Stimulated activated CD8-positive, alpha-beta memory T cell treated with anti-CD3 and anti-CD28 coated beads, Interleukin-12 subunit alpha, Interleukin-12 subunit beta, amount 100 ng/mL, for 24 hours (primary cell): ENCODE measurements around the gene NCOR1.
"Not testable (repeated sequence)": the region's sequence is repeated elsewhere in the genome, so short reads cannot be mapped to it uniquely, and the experiment has no call there.

Experiments
- DNase-seq: peaks from one replicate; pipeline ENCODE4 v3.0.0-alpha.2; 2020; ENCODE audit errors: extremely low read depth

The NCOR1 gene

DNA sequence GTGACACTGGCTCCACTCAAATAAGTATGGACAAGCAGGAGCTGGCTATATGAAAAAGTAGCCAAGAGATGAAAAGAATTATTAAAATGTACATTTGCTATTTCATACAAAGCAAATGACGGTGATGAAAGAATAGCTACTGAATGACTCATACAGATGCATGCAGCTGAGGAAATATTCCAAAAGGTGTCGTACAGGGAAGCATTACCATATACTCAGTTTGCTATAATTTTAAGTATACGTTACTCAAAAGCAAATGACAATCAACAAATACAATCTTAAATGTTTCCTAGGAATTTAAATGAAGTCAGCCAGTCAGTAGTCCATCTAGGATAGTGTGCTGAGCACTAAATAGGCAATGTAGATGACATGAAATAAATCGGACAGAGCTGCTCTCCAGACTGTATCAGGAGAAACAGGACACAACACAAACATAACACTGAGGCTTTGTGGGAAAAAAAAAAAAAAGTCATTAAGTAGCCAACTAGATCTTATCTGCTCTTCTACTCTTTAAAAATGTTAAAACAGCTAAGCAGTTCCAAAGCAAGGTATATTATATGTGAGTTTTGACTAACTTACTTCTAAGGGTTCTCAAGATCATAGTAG, 65.0 kb downstream of the NCOR1 start:
- DNase-seq, result no peak

DNA sequence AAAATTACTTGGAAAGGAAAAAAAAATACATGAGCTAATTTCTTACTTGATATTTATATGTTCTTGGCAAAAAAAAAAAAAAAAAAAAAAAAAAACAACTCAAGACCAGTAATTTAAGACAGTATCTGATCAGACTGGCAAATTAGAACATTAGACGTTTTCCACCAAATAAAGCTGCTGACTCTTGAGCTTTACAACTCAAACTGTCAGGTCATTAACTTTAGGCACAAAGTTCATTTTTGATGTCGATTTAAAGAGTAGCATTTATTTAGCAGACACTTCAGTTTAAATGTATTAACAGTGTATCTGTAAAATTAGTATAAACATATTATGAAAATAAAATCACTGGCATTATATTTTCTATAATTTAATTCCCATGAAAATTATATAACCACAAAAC, 66.7 kb downstream of the NCOR1 start:
- no peak for DNase-seq

DNA sequence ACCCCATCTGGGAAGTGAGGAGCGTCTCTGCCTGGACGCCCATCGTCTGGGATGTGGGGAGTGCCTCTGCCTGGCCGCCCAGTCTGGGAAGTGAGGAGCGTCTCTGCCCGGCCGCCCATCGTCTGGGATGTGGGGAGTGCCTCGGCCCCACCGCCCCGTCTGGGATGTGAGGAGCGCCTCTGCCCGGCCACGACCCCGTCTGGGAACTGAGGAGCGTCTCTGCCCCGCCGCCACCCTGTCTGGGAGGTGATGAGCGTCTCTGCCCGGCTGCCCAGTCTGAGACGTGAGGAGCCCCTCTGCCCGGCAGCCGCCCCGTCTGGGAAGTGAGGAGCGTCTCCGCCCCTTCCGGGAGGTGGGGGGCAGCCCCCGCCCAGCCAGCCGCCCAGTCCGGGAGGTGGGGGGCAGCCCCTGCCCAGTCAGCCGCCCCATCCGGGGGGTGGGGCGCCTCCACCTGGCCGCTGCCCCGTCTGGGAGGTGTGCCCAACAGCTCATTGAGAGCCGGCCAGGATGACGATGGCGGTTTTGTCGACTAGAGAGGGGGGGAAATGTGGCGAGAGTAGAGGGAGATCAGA, 69.9 kb downstream of the NCOR1 start:
- DNase-seq, result not testable (repeated sequence)

DNA sequence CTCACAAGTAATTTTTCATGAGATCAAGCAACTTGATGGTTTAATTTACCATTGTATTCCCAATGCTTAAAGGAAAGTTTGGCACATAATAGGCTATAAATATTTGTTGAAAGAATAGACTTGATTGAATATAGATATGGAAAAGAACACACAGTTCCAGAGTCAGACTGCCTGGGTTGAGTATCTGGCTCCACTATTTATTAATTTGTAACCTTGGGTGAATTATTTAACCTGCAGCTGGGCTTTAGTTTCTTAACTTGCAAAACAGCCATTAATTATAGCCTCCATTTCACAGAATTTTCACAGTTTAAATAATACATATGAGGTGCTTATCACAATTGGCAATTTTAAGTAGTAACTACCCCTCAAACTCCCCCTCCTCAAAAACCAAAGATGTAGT, 73.6 kb downstream of the NCOR1 start:
- DNase-seq, result no peak

DNA sequence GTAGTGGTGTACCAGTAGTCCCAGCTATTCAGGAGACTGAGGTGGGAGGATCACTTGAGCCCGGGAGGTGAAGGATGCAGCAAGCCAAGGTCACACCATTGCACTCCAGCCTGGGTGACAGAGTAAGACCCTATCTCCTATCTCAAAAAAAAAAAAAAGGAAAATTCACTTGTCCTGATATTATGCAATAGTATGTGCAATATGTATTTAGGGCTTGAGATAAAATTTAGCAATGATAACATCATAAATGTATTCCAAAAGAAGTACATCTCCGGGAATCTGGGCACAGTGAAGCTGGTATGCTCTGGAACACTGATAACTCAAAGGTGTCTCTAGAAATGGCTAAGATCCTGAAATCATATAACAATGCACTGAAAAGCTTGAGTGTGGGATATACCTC, 74.5 kb downstream of the NCOR1 start:
- DNase-seq, result no peak

DNA sequence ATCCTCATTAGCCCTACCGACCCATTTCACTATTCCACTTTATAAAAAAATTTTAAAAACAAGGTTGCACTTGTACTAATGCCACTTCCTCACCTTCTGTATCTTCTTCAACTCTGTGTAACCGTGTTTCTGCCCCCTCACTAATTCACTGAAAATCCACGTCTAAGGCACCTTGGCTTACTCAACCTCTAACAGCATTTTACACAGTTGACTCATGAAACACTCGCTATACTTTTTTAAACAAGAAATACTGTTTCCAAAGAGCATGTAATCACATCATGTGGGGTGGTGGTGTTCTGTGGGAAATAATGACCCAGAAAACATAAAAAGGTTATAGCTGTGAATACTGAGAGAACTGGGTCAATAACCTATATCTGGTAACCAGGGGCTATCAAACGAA, 79.9 kb downstream of the NCOR1 start:
- DNase-seq, result no peak

DNA sequence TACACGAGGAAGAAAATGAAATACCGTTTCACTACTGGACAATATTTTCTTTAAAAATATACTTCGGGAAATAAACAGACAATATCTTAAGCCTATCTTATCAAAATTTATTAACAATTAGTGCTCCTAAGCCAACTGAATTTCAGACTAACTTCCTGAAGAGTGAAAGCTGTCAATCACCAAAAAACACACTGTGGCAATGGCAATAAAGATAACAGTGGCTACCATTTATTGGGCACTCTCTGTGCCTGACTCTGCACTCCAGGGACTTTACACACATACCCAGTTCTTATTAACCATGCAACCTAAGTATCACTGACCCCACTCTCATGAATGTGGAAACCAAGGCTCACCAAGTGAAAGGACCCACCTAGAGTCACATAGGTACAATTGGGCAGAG, 83.7 kb downstream of the NCOR1 start:
- no peak for DNase-seq

DNA sequence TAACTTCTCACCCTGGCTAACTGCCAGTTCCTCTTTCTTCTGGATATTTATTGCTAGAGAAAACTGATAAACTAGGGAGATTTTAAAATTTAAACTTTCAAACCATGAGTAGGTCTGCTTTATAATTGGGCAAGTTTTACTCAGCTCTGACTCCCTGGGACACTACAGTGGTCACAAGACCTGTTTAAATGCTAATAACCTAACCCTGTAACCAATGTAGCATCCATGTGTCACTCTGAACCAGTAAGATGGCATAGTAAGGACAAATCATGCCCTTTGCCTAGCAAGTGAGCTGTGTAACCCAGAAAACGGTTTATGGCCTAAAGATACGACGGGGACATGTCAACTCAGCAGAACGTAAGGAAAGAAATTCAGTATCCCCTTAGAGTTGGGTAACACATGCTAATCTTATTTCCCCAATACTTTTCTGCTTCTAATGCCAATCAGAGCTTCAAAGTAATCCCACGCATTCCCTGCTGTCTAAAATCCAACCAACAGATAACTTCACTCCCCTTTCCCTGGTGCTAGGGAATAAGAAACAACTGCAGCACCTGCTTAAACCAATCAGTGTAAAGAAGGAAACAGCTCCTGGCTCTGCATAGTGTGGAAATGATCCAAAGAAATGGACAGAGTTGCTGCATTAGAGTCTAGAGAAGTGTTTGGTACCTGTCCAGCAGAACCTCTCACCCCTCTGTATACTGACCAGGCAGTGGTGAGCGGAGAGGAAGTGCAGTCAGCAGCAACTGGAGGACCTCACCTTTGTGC, 85.7 kb downstream of the NCOR1 start:
- no peak for DNase-seq

DNA sequence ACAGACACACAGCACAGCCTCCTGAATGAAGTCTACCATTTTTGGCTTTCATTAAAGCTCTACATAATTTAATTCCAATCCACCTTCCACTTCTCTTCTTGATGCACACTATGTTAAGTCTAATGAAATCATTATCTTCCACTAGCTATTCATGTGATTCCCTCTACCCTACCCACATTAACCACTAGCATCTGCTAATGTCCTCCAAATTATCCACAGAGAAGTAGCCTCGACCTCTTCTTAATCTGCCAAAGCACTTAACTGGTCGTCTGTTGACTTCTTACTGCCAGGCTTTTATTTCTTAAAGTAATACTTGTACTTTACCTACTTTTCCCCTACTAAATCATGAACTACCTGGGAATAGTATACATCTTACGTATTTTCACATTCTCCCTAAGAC, 91.8 kb downstream of the NCOR1 start:
- DNase-seq, result no peak

DNA sequence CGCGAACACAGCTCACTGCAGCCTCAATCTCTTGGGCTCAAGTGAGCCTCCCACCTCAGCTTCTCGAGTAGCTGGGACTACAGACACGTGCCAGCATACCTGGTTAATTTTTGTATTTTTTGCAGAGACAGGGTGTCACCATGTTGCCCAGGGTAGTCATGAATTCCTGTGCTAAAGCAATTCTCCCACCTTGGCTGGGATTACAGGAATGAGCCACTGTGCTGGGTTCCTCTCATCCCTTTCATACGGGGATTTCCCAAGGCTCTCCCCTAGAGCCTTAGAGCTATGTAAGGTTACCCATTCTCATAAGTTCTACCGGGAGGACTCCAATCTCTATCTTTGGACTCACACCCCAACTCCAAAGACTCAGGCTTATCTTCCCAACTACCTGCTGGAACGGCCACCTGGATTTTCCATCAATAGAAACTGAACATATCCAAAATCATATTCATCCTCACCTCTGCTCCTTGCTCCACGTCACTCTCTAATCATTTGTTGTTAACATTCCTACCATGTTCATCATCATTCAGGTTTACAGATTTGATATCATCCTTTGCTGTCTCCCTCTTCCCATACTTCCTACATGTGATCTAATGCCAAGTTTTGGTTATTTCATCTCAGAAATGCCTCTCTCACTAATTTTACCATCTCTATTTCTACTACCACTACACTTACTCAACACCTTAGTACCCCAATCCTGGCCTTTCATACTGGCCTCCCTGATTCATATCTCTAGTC, 92.5 kb downstream of the NCOR1 start:
- no peak for DNase-seq

DNA sequence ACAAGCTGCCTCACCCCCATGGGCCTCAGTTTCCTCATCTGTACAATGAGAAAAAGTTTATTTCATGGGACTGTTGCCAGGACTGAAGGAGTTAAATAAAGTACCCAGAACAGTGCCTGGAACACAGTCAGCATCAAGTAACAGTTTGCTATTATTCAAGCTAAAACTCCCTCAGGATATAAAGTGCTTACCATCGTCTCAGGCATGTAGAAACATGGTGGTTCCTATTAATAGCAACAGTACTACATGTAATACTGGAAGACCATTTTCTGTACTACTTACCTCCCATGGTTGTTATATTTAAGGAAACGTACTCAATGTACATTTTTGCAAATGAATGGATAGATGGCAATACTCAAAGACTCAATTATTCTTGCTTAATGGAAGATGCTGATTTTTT, 93.4 kb downstream of the NCOR1 start:
- DNase-seq, result no peak

DNA sequence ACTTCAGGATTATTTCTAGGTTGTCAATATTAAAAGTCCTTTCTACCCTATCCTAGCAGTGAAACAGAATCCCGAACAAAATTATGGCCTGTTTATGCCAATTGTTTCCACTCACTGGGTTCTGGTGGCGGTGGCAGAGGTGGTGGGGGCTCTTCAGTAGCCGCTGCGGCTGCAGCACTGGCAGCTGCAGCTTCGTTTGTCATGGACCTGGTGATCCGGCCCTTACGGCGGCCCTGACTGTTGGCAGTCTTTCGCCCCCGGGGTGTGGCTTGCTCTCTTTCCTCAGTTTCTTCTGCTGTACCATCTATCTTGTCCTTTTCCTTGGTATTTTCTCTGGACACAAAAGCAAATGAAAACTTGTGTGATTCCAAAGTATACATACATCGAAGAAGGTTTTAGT, 94.4 kb downstream of the NCOR1 start:
- no peak for DNase-seq

DNA sequence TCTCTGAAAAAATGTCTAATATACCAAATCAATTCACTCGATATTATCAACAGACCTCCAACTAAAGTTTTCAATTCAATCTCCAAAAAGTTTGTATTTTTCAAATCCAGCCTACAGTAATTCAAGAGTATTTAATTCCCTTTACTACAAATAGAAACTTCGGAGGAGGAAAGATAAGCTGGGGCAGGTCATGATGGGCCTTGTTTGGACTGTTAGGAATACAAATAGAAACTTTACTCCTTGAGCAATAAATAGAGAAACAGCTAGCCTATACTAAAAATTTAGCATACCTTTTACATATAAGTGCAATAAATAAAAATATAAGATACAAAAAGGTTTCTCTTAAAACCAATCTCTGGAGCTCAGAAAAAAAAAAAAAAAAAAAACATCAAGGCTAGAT, 98.2 kb downstream of the NCOR1 start:
- DNase-seq, result no peak

DNA sequence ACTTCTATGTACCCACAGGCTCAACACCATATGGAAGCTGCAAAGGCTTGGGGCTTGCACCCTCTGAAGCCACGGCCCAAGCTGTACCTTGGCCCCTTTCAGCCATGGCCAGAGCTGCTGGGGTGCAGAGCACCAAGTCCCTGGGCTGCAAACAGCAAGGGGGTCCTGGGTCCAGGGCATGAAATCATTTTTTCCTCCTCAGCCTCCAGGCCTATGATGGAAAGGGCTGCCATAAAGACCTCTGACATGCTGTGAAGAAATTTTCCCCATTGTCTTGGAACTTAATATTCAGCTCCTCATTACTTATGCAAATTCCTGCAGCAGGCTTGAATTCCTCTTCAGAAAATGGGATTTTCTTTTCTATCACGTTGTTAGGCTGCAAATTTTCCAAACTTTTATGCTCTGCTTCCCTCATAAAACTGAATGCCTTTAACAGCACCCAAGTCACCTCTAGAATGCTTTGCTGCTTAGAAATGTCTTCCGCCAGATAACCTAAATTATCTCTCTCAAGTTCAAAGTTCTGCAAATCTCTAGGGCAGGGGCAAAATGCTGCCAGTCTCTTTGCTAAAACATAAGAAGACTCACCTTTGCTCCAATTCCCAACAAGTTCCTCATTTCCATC, 100.1 kb downstream of the NCOR1 start:
- not testable (repeated sequence) for DNase-seq

DNA sequence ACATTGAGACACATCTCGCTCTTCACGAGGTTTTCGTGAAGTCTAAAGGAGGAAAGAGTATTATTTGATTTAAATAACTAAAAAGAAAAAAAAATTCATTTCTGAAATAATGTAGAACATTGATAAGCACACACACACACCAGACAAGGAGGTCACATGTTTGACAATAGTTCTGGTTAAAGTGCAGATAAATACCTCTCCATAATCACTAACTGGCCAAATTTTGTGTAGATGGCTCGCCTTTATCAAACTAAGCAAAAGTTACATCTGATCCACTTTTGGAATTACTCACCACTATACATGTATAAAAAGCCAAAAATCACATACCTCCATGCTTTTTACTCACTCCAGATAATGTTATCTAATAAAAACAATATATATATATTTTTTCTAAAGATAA, 106.5 kb downstream of the NCOR1 start:
- no peak for DNase-seq

DNA sequence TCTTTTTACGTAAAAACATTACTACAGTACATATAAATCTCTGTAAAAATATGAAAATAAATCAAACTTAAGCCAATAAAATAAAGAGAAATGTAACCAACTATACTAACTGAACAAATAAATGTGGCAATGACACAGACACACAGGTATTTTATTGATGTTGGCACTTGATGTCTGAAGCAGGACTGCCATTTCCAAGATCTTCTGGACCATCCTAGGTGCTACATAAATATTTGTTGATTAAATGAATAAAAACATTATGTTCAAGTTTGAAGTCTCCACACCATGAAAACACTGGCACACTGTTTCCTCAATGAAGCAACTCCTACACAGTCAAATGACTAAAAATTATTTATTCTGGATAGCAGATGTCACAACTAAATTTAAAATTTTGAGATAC, 106.9 kb downstream of the NCOR1 start:
- DNase-seq, result no peak

DNA sequence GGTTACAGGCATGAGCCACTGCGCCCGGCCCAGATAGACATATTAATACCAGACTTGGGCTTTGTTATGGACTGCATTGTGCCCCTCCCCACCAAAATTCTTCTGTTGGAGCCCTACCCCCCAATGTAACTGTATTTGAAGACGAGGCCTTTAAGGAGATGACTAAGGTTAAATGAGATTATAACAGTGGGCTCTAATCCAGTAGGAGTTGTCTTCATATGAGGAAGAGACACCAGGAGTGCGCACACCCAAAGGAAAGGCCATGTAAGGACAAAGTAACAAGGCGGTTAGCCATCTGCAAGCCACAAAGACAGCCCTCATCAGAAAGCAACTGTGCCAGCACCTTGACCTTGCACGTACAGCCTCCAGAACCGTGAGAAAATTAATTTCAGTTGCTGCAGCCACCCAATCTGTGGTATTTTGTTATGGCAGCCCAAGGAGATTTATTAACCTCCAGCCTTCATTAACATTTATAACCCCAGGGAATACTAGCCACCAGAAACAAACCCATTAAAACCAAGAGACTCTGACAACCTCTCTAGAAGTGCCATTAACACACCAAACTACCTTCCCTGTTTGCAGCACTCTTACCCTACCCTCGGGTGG, 108.1 kb downstream of the NCOR1 start:
- DNase-seq, result no peak

DNA sequence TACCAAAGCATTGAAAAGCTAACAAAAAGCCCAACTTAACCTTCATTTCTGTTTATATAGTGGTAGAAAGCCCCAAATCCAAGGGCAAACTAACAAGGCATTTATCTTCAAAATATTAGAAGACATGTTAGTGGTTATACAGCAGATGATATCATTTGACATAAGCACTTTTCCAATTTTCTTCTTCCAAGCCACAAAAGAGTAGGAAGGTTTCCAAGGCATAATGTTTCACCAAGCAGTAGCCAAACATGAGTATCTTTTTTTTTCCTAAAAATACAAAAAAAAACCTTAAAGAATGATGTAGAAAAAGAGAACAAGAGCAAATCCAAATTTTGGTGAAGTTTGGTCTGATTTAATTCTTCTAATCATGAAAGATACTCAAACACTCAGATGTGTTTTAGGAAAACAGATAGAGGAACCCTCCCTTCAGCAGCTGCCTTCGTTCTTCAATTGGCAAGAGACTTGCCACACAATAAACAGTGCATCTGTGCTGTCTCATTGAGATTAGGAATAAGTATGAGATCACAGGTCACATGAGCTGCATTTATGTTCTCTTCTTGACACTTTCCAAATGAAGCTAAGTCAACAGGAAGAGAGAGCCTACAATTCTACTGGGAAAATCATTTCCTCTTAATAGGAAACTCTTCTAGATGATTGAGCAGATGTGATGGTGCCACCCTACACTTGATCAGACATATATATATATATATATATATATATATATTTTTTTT, 109.0 kb downstream of the NCOR1 start:
- DNase-seq, result no peak

DNA sequence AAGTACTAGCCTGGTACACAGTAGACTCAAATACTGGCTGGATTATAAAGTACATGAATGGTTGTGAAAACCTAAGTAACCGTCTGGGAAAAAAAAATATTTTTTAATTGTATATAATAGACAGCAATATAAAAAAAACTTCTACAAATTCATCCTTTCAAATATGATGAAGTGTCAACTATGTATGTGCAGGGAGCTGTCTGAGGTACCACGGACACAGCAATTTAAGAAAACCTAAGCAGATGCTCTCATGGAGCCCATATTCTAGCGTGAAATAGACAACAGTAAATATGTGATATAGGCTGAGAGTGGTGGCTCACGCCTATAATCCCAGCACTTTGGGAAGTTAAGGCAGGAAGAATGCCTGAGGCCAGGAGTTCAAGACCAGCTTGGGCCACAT, 111.1 kb downstream of the NCOR1 start:
- no peak for DNase-seq

DNA sequence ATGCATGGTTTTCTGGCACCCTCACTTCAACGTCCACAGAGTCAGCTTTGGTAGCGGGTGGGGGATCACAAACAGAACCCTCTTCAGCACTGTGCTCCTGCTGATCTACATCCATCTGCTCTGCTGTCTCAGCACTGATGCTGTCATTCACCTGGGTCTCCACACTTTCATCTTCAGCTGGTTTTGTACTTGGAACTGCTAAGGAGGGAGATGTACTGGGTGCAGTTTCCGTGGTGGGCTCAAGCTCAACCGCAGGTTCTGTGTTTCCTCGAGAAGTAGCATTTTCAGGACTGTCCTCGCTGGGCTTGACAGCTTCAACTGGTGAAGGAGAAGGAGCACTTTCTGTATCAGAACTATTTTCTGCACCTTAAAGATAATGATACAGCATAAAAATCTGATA, 113.9 kb downstream of the NCOR1 start:
- no peak for DNase-seq

DNA sequence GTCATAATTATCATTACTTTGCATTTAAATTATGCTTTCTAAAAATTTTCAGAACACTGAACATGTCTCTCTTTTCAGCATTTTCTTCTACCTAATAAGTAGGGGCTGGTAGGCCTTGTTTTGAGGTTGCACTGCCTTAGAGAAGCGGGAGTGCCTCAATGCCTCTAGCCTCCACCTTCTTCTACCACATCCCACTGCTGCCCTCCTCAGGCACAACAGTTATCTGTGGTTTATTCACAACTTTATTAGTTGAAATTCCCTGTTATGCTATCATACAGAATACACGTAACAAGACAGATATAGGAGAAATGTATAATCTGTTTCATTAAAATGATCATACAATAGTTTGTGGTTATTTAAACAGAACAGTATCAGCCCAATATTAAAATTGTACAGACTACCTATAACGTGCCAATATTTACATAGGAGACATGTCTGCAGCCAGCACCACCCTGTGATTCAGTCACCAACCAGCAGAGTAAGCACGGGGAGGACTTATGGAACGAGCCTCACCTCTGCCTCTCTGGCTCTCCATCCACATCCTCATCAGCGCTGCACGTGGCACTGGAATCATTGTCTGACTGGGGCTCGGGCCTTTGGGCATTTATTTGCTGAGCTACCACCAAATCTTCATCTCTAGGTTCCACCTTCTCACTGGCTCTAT, 114.5 kb downstream of the NCOR1 start:
- DNase-seq, result no peak
